Testis (tissue), 3 donors: ENCODE data around the gene HDAC3. TPM values are rescaled to one million over a fixed set of nuclear protein-coding genes. Genes with fewer than 3 reads are reported as not detected.
A peak's percentile ranks its signal among the peaks of the same experiment; 100 is the strongest.

Experiments
- DNase-seq: peaks from one replicate; pipeline ENCODE4 v3.0.0-alpha.2; 2019
- H3K27ac ChIP-seq, 2 donors: fragments of 200-600 bp; sonication (generic); one replicate each; pipeline ENCODE4 v1.5.1; 2019
- H3K27me3 ChIP-seq: fragments of 200-600 bp; sonication (generic); one replicate; pipeline ENCODE4 v1.5.1; 2019
- H3K36me3 ChIP-seq: fragments of 200-600 bp; sonication (generic); one replicate; pipeline ENCODE4 v1.5.1; 2017; ENCODE audit warnings: low read depth; ENCODE audit errors: missing control alignments
- H3K4me1 ChIP-seq: fragments of 200-600 bp; sonication (generic); one replicate; pipeline ENCODE4 v1.5.1; 2019
- H3K4me3 ChIP-seq, 2 donors: fragments of 200-600 bp; sonication (generic); one replicate each; pipeline ENCODE4 v1.5.1; 2017 to 2019
- H3K9me3 ChIP-seq: fragments of 200-600 bp; sonication (generic); one replicate; pipeline ENCODE4 v1.5.1; 2017
- CTCF ChIP-seq, 3 experiments: fragments of 450-650 bp in 2 of 3; fragments of 200-600 bp in 1 of 3; sonication (generic) in 1 of 3; IDR thresholded peaks; one replicate each; pipeline ENCODE4 v1.5.1; 2016 to 2019; ENCODE audit warnings: antibody characterized with exemption in 3 of 3, mild to moderate bottlenecking in 2 of 3, moderate library complexity in 1 of 3
- POLR2A ChIP-seq: fragments of 450-650 bp; IDR thresholded peaks from one replicate; pipeline ENCODE4 v1.6.1; 2017; ENCODE audit warnings: antibody characterized with exemption, mild to moderate bottlenecking, moderate library complexity
- WGBS, 2 donors: methylation state at CpG; one replicate each; pipeline ENCODE4 v1.1.5; 2018; 5-methylcytosine and 5-hydroxymethylcytosine counted together
- intact Hi-C: fragments of 100-400 bp; cut with DNase I; formaldehyde crosslinking; loops from one replicate; pipeline ENCODE4 v1.15.1; 2023; ENCODE audit warnings: low total_unique reads
- polyA plus RNA-seq: library from polyadenylated mRNA; stranded (reverse); fragments of 350-450 nt; fragmentation: Illumina TruSeq; extraction: RNeasy Lipid Tissue Mini Kit (QIAGEN cat#74804); gene quantifications from one replicate; pipeline ENCODE4 v1.2.3, GENCODE V29; 2014; ENCODE audit warnings: low read depth, low replicate concordance; ENCODE audit not compliant: insufficient read depth
- total RNA-seq, 2 donors: library from RNA; depleted of rRNA; stranded (reverse); fragments of >200 nt; gene quantifications; one replicate each; pipeline ENCODE4 v1.2.3, GENCODE V29; 2016

HDAC3 gene
- total and polyA plus RNA-seq, 3 donors from 2014 or later = 57.3 to 76.5 (median 63.9) TPM

- H3K4me3 ChIP-seq = no peak overlapping the region
- TF ChIP-seq CTCF (IDR thresholded peaks at IDR 0.05) (no peak), POLR2A (no peak)
- no peaks in the 10 kb centered on the region for H3K36me3 ChIP-seq
- intact Hi-C loops = no loop called here
- peaks cover 8% of the 10 kb centered on the region for H3K4me1 ChIP-seq
- WGBS, 2 donors = 76 to 81% methylated on average over 8 of the region's 8 CpGs
- H3K9me3 ChIP-seq = no peaks in the 10 kb centered on the region
- no peak overlapping the region for H3K27ac ChIP-seq
- no peaks in the 10 kb centered on the region for H3K27me3 ChIP-seq
- no peak for DNase-seq
Observed at GRCh38 chr5:141668601-141669265, 32.1 kb upstream of the HDAC3 start.

DNA sequence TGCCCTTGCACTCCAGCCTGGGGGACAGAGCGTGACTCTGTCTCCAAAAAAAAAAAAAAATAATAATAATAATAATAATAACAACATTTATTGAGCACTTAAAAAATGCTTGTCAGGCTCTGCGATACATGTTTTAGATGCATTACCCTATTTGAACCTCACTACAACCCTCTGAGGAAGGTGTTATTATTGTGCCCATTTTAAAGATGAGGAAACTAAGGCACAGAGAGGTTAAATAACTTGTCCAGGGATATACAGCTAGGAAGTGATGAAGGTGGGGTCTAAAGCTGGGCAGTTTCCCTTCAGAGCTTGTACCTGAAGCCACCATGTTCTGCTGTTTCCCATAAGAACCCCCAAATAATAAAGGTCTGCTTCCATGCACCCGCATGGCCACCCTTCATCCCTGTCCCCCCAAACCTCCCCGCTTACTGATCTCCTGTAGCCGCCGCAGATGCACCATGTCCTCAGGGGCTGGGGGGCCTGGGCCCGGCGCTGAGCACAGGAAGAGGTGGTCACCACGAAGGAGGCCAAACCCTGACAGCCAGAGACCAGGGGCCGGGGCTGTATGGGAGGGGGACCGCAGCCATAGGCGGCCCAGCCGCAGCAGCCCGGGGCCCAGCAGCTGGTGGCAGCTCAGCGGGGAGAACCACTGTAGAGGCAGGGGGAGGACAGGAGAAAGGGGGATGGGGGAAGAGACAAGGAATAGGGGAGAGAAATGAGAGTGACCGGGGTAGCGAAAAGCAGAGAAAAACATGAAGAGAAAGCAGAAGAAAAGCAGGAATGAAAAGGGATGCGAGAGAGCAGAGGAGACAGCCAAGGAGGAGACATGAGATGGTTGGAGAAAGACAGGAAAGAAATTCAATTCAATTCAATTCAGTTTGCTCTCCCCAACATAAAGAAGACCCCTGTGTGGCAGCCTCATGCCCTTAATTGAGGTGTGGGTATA, 29.6 kb upstream of the HDAC3 start:
- Histone ChIP-seq H3K27ac (no peak overlapping the region), H3K27me3 (no peaks in the 10 kb centered on the region), H3K9me3 (no peaks in the 10 kb centered on the region), H3K4me1 (peaks cover 8% of the 10 kb centered on the region), H3K4me3 (no peak overlapping the region), H3K36me3 (no peaks in the 10 kb centered on the region)
- TF ChIP-seq CTCF (IDR thresholded peaks at IDR 0.05) (no peak), POLR2A (no peak)
- 91 to 93% methylated on average over 18 of the region's 18 CpGs for WGBS, 2 donors
- DNase-seq = no peak
- intact Hi-C loops = no loop called here

GRCh38 chr5:141664733-141665461, 28.2 kb upstream of the HDAC3 start:
- no peaks in the 10 kb centered on the region for H3K27me3 ChIP-seq
- H3K4me3 ChIP-seq = no peak overlapping the region
- peak; percentile 82 for DNase-seq
- H3K27ac ChIP-seq = no peak overlapping the region
- intact Hi-C loops = no loop called here
- 40 to 58% methylated on average over 13 of the region's 13 CpGs for WGBS, 2 donors
- H3K4me1 ChIP-seq = peaks cover 8% of the 10 kb centered on the region
- H3K9me3 ChIP-seq = no peaks in the 10 kb centered on the region
- H3K36me3 ChIP-seq = no peaks in the 10 kb centered on the region
- peak; percentile 76 to 88 (median 79) for TF ChIP-seq CTCF (IDR thresholded peaks at IDR 0.05)
- TF ChIP-seq POLR2A = no peak

DNA sequence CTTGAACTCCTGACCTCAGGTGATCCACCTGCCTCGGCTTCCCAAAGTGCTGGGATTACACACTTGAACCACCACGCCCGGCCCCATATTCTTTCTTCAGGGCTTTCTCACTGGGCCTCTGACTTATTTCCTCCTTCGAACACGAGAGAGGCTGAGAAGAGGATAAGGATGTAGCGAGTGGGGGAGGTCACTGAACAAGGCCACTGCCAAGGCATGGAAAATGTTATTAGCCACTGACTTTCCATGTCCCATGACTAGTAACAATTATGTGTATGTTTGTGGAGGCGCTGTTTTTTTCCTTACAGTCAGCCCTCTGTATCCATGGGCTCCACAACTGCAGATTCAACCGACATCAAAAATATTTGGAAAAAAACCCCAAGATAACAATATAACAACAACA, 26.9 kb upstream of the HDAC3 start:
- Histone ChIP-seq H3K27ac (no peak overlapping the region), H3K36me3 (no peaks in the 10 kb centered on the region), H3K9me3 (no peaks in the 10 kb centered on the region), H3K4me3 (no peak overlapping the region), H3K27me3 (no peaks in the 10 kb centered on the region), H3K4me1 (no peaks in the 10 kb centered on the region)
- WGBS, 2 donors = 81 to 88% methylated on average over 8 of the region's 8 CpGs
- intact Hi-C loops = no loop called here
- no peak for DNase-seq
- TF ChIP-seq CTCF (IDR thresholded peaks at IDR 0.05) (no peak), POLR2A (no peak)
